Body of pancreas (tissue), 4 donors: ENCODE measurements around the gene HDAC7.

Experiments
- CTCF ChIP-seq, 7 experiments: fragments of 450-650 bp in 4 of 7; fragments of 200-600 bp in 3 of 7; sonication (generic) in 3 of 7; IDR thresholded peaks; one replicate each; pipeline ENCODE4 v1.5.1; 2016 to 2019; ENCODE audit warnings: antibody characterized with exemption in 7 of 7
- POLR2A ChIP-seq, 3 donors: fragments of 450-650 bp; IDR thresholded peaks; one replicate each; pipeline ENCODE4 v1.6.1; 2016; ENCODE audit warnings: antibody characterized with exemption in 3 of 3, mild to moderate bottlenecking in 2 of 3

GRCh38 chr12:47808574-47809365 is 10.9 kb downstream of the HDAC7 start:
- TF ChIP-seq CTCF (IDR thresholded peaks at IDR 0.05), result no peak
- TF ChIP-seq POLR2A (IDR thresholded peaks at IDR 0.05), result no peak
